ENCODE measurements around the gene AQP12B. TPM values are rescaled to one million over a fixed set of nuclear protein-coding genes. Genes with fewer than 3 reads are reported as not detected.

The AQP12B gene
- total and polyA plus RNA-seq, 2 experiments from 2014 or later: not detected

DNA sequence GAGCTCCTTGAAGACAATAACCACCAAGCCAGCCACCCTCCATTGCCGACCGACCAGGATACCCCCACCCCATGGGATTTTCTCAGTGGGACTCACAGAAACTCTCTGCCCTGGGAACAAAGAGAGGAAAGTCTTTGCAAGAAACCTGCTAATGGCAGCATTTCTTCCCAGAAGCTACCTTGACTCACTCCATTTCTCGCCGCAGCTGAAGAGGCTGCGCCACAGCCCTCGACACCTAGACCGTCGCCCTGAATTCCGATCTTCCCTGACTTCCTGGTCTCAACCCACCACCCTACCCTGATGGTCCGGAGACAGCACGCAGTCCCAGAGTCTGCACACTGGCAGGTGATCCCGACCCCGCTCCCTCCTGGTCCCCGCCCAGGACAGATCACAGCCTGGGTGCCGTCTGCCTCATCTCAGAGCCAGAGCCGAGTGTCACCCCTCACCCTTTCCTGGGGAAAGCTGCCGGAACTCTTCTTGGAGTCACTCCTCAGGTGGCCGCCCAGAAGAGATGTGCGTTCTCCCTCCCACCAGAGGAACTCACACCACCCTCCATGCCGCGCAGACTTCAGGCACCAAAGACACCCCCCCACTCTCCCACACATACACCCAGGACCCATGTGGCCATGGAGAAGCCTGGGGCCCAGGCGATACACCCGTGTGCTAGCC, 33.6 kb upstream of the AQP12B start:
- peaks cover 21% of the 10 kb centered on the region; the same call in 1 of the 2 replicates for H3K27me3 ChIP-seq (replicated peaks; ENCODE audit: insufficient read depth)
- H3K79me2 ChIP-seq (ENCODE audit: insufficient read depth): no peaks in the 10 kb centered on the region
- H3K9me2 ChIP-seq (ENCODE audit: insufficient read depth): no peaks in the 10 kb centered on the region
- no peak overlapping the region for H3K4me2 ChIP-seq (ENCODE audit: unreplicated experiment)
- H3K4me1 ChIP-seq (ENCODE audit: insufficient read depth): no peaks in the 10 kb centered on the region
- no peak overlapping the region for H3K4me3 ChIP-seq
- no peaks in the 10 kb centered on the region for H3F3A ChIP-seq (ENCODE audit: insufficient read depth)
- DNase-seq: no peak
- no peak overlapping the region for H3K27ac ChIP-seq
- H3K9ac ChIP-seq: no peak overlapping the region
- H3K9me3 ChIP-seq (ENCODE audit: low read depth): no peaks in the 10 kb centered on the region
- H3K36me3 ChIP-seq (ENCODE audit: low read depth): no peaks in the 10 kb centered on the region
- in situ Hi-C loops (cut with MboI): no loop called here
- no peak overlapping the region for H2AFZ ChIP-seq
- WGBS, 2 experiments (ENCODE audit: low coverage in 1 of 2, low lambda C conversion rate in 2 of 2, missing lambda C conversion rate in 2 of 2): 80 to 83% methylated on average over 23 of the region's 23 CpGs
- no peaks in the 10 kb centered on the region for H4K20me1 ChIP-seq (ENCODE audit: insufficient read depth)
- TF ChIP-seq EZH2 (IDR thresholded peaks at IDR 0.05; ENCODE audit: insufficient read depth, poor library complexity, severe bottlenecking) (no peak), EZH2phosphoT487 (IDR thresholded peaks at IDR 0.05; ENCODE audit: insufficient read depth, low read depth) (no peak)

DNA sequence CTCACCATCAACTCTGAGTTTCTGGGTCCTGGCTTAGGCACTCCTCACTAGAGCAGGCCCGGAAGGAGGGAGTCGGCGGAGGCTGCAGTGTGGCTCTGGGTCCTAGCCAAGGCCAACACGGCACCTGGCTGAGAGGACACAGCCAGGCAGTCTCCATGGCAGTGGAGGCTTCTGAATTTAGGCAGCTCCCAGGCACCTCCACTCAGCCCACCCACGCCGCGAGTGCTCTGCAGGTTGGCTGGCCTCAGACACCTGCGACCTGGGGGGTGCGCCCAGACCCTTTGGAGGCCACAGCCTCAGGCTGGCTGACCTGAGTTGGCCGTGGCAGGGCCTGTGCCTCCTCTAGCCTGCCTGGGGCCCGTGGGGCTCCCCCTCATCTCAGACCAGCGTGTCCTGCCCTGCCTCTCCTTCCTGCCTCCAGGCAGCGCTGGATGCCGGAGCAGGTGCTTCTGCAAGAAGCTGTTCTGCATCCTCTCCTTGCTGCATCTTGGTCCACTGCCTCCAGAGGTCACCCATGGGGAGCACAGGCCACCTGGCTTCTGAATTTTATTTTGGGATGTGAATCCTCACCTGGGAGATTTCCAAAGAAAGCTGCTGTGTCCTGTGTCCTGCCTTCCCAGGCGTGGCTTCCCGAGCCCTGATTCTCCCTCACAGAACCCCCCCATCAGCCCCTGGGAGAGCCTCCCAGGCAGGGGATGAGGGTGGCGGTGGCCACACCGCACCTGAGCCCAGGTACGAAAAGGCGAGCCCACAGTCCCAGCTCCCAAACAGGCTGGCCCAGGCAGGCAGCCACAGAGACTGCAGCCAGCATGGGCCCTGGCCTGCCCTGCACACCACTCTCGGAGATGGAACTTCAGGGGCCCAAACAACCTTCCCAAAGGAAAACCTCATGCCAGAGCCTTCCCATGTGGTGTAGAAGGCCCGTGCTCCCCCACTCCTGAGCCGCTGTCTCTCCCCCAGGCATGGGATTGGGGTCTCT, 32.4 kb upstream of the AQP12B start:
- Histone ChIP-seq H3K9ac (no peak overlapping the region), H3K27ac (no peak overlapping the region), H3K4me3 (no peak overlapping the region), H3F3A (ENCODE audit: insufficient read depth) (no peaks in the 10 kb centered on the region), H3K27me3 (replicated peaks; ENCODE audit: insufficient read depth) (peaks cover 25% of the 10 kb centered on the region), H3K9me2 (ENCODE audit: insufficient read depth) (no peaks in the 10 kb centered on the region), H3K4me2 (ENCODE audit: unreplicated experiment) (no peak overlapping the region), H3K4me1 (ENCODE audit: insufficient read depth) (no peaks in the 10 kb centered on the region), H4K20me1 (ENCODE audit: insufficient read depth) (no peaks in the 10 kb centered on the region), H2AFZ (no peak overlapping the region), H3K9me3 (ENCODE audit: low read depth) (no peaks in the 10 kb centered on the region), H3K36me3 (ENCODE audit: low read depth) (no peaks in the 10 kb centered on the region), H3K79me2 (ENCODE audit: insufficient read depth) (no peaks in the 10 kb centered on the region)
- no peak for DNase-seq
- in situ Hi-C loops (cut with MboI): no loop called here
- 36 to 44% methylated on average over 22 to 23 of the region's 23 CpGs for WGBS, 2 experiments (ENCODE audit: low coverage in 1 of 2, low lambda C conversion rate in 2 of 2, missing lambda C conversion rate in 2 of 2)
- TF ChIP-seq EZH2 (IDR thresholded peaks at IDR 0.05; ENCODE audit: insufficient read depth, poor library complexity, severe bottlenecking): no peak
- TF ChIP-seq EZH2phosphoT487 (IDR thresholded peaks at IDR 0.05; ENCODE audit: insufficient read depth, low read depth): no peak

DNA sequence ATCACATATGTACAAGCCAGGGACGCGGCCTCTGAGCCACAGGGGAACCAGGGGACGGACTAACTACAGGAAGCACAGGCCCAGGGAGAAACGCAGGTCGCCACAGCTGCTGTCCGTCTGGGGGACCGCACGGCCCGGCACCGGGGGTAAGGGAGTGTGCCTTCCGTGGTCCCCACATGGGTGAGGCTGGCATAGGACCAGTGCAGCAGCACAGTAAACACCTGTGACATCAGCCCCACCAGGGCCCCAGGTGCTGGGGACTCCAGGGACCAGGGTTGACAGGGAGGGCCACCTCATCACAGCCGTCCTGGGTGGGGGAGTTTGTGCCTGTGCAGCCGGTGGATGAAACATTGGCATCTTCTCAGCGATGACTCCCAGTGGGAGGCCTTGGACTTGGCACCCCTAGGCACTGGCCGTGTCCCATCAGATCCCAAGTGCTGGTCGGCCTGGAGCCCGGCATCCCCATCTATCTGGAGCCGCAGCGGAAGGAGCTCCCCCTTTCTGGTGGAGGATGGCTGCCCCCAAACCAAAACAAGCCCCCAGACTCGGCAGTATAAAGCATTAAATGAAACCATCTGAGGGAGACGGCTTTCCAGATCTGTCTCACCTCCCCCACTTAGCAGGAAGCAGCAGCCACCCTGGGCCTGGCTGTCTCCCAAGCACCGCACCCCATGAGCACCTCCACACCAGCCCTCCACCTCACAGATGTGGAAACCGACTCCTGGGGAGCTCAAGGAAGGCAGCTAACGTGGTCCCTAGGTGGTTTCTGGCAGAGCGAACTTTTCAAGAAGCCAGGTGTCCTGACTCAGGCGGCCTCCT, 31.5 kb upstream of the AQP12B start:
- no peaks in the 10 kb centered on the region for H3K4me1 ChIP-seq (ENCODE audit: insufficient read depth)
- no peak overlapping the region for H3K27ac ChIP-seq
- H3K27me3 ChIP-seq (replicated peaks; ENCODE audit: insufficient read depth): peaks cover 33% of the 10 kb centered on the region
- H2AFZ ChIP-seq: no peak overlapping the region
- in situ Hi-C loops (cut with MboI): no loop called here
- no peaks in the 10 kb centered on the region for H4K20me1 ChIP-seq (ENCODE audit: insufficient read depth)
- no peak overlapping the region for H3K9ac ChIP-seq
- H3K36me3 ChIP-seq (ENCODE audit: low read depth): no peaks in the 10 kb centered on the region
- H3K4me3 ChIP-seq: no peak overlapping the region
- no peaks in the 10 kb centered on the region for H3K9me3 ChIP-seq (ENCODE audit: low read depth)
- H3K79me2 ChIP-seq (ENCODE audit: insufficient read depth): no peaks in the 10 kb centered on the region
- H3F3A ChIP-seq (ENCODE audit: insufficient read depth): no peaks in the 10 kb centered on the region
- H3K4me2 ChIP-seq (ENCODE audit: unreplicated experiment): no peak overlapping the region
- TF ChIP-seq EZH2phosphoT487 (IDR thresholded peaks at IDR 0.05; ENCODE audit: insufficient read depth, low read depth) (no peak), EZH2 (IDR thresholded peaks at IDR 0.05; ENCODE audit: insufficient read depth, poor library complexity, severe bottlenecking) (no peak)
- DNase-seq: no peak
- WGBS, 2 experiments (ENCODE audit: low coverage in 1 of 2, low lambda C conversion rate in 2 of 2, missing lambda C conversion rate in 2 of 2): 30 to 31% methylated on average over 26 of the region's 26 CpGs
- no peaks in the 10 kb centered on the region for H3K9me2 ChIP-seq (ENCODE audit: insufficient read depth)

Data from GM23248 (cell line).